GM13977 (cell line): Measurements from ENCODE around the gene CDH13.

ENCODE experiments used
- DNase-seq: peaks from one replicate; pipeline ENCODE4 v3.0.0; 2012; ENCODE audit warnings: low spot score
- CTCF ChIP-seq: IDR thresholded peaks from 2 replicates; pipeline ENCODE4 v1.5.1; 2012; ENCODE audit warnings: mild to moderate bottlenecking, control low read depth; ENCODE audit not compliant: insufficient read depth; ENCODE audit errors: extremely low read depth, missing control alignments
- in situ Hi-C: fragments of 300-500 bp; cut with MboI; formaldehyde crosslinking; loops from one replicate; pipeline ENCODE4 v1.12.0; 2022; ENCODE audit warnings: low sequenced_read_pairs, low pct_unique_long_range_greater_than_20kb, mixed read lengths, inconsistent platforms; ENCODE audit not compliant: unreplicated experiment

The CDH13 gene

GRCh38 chr16:83817022-83817421, 1190.3 kb downstream of the CDH13 start:
- no peak for DNase-seq
- in situ Hi-C loops = no loop called here
- TF ChIP-seq CTCF = no peak

GRCh38 chr16:83818276-83818675, 1191.5 kb downstream of the CDH13 start:
- TF ChIP-seq CTCF = no peak
- in situ Hi-C loops = no loop called here
- DNase-seq = no peak

GRCh38 chr16:83819361-83819760, 1192.6 kb downstream of the CDH13 start:
- no peak for DNase-seq
- TF ChIP-seq CTCF = no peak
- in situ Hi-C loops = no loop called here

- in situ Hi-C loops = no loop called here
- TF ChIP-seq CTCF = peak; percentile 94
- DNase-seq = peak; percentile 88
Measured at GRCh38 chr16:83826146-83826913, 1199.6 kb downstream of the CDH13 start.

- no peak for DNase-seq
- no peak for TF ChIP-seq CTCF
- in situ Hi-C loops = no loop called here
Measured at GRCh38 chr16:83830091-83830768, 1203.5 kb downstream of the CDH13 start.

- in situ Hi-C loops = no loop called here
- DNase-seq = no peak
- TF ChIP-seq CTCF = no peak
Measured at GRCh38 chr16:83830769-83831455, 1204.1 kb downstream of the CDH13 start.
